Measurements from ENCODE around the gene MADD.

Gene MADD

GRCh38 chr11:47269829-47270305 lies at the start of gene MADD:
TSS of gene MADD (plus strand) at chr11:47270133.
- peak within 1 kb of the TSS; percentile 70 for H3K4me3 ChIP-seq (ENCODE audit: low read depth, low read length)
- no peak for TF ChIP-seq CTCF (IDR thresholded peaks at IDR 0.05; ENCODE audit: low read depth, low read length)

- no peak overlapping the region for H3K4me3 ChIP-seq (ENCODE audit: low read depth, low read length)
- no peak for TF ChIP-seq CTCF (IDR thresholded peaks at IDR 0.05; ENCODE audit: low read depth, low read length)
Measured at GRCh38 chr11:47220401-47220821, 49.5 kb upstream of the MADD start.

GRCh38 chr11:47222696-47223095 lies 47.2 kb upstream of the MADD start:
- no peak for TF ChIP-seq CTCF (IDR thresholded peaks at IDR 0.05; ENCODE audit: low read depth, low read length)
- H3K4me3 ChIP-seq (ENCODE audit: low read depth, low read length), result no peak overlapping the region

GRCh38 chr11:47225552-47226400 lies 44.2 kb upstream of the MADD start:
- no peak overlapping the region for H3K4me3 ChIP-seq (ENCODE audit: low read depth, low read length)
- no peak for TF ChIP-seq CTCF (IDR thresholded peaks at IDR 0.05; ENCODE audit: low read depth, low read length)

- no peak overlapping the region for H3K4me3 ChIP-seq (ENCODE audit: low read depth, low read length)
- TF ChIP-seq CTCF (IDR thresholded peaks at IDR 0.05; ENCODE audit: low read depth, low read length), result no peak
Measured at GRCh38 chr11:47229161-47229560, 40.8 kb upstream of the MADD start.

GRCh38 chr11:47233051-47233450 lies 36.9 kb upstream of the MADD start:
- no peak for TF ChIP-seq CTCF (IDR thresholded peaks at IDR 0.05; ENCODE audit: low read depth, low read length)

GRCh38 chr11:47233989-47234668 lies 35.8 kb upstream of the MADD start:
- TF ChIP-seq CTCF (IDR thresholded peaks at IDR 0.05; ENCODE audit: low read depth, low read length), result peak; percentile 52; the same call in 1 of the 2 replicates

More at GRCh38 chr11:47233051-47233450, 36.9 kb upstream of the MADD start:
- no peak overlapping the region for H3K4me3 ChIP-seq (ENCODE audit: low read depth, low read length)

More at GRCh38 chr11:47233989-47234668, 35.8 kb upstream of the MADD start:
- H3K4me3 ChIP-seq (ENCODE audit: low read depth, low read length), result peak overlapping the region; percentile 27

Data from WI38 (cell line).